HEK293T (cell line): ENCODE results near the gene PRKCB.

Experiments
- CTCF ChIA-PET: fragments of 350-600 bp; formaldehyde crosslinking; extraction: SDS; loops from one replicate; lab custom pipeline; 2021; ENCODE audit warnings: antibody characterized with exemption, inconsistent platforms; lab: Yijun Ruan, JAX
- POLR2A ChIA-PET: fragments of 350-600 bp; formaldehyde crosslinking; extraction: SDS; loops from one replicate; lab custom pipeline; 2020; ENCODE audit warnings: antibody characterized with exemption, inconsistent platforms; lab: Yijun Ruan, JAX
- DNase-seq: peaks from one replicate; pipeline ENCODE4 v3.0.0; 2012; ENCODE audit warnings: mixed read lengths; ENCODE audit errors: extremely low spot score
- CTBP1 ChIP-seq: fragments of 450-650 bp; IDR thresholded peaks from 2 replicates; pipeline ENCODE4 v1.6.1; 2016; ENCODE audit warnings: borderline replicate concordance
- FOXA1 ChIP-seq: fragments of 450-650 bp; IDR thresholded peaks from 2 replicates; pipeline ENCODE4 v1.6.1; 2016; ENCODE audit warnings: mild to moderate bottlenecking
- NFRKB ChIP-seq: fragments of 450-650 bp; IDR thresholded peaks from 2 replicates; pipeline ENCODE4 v1.6.1; 2016; ENCODE audit warnings: mild to moderate bottlenecking, moderate library complexity
- TARDBP ChIP-seq: fragments of 450-650 bp; IDR thresholded peaks from 2 replicates; pipeline ENCODE4 v1.6.1; 2016

The PRKCB gene

DNA sequence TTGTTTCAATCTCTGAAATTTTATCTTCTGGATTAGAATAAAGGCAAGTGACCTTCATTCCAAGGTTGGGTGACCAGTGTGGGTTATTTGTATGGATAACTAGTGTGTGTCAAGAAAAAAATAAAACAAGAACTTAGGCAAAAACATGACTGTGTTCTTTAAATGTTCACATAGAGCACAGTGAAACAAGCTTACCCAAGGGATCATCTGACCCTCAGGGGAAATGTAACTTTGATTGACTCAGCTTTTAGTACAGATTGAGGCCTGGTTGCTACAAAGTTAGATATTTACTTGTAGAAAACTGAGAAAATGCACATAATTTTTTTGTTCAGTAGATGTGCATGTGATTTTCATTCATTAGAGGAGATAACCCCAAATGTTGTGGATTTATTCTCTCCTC lies 427.0 kb downstream of the PRKCB start:
- ChIA-PET POLR2A (no interaction called here), CTCF (no interaction called here)
- DNase-seq = no peak
- no peak for TF ChIP-seq CTBP1
- TF ChIP-seq FOXA1 = no peak
- TF ChIP-seq NFRKB = no peak
- TF ChIP-seq TARDBP = no peak
